T-helper 17 cell (primary cell): Measurements from ENCODE around the gene ILF3. TPM values are rescaled to one million over a fixed set of nuclear protein-coding genes. Genes with fewer than 3 reads are reported as not detected.
A peak's percentile ranks its signal among the peaks of the same experiment; 100 is the strongest.

ENCODE experiments used
- ATAC-seq: fragments of 150-1000 bp; cut with Tn5 transposase; 2 replicates; pipeline ENCODE4 v1.10.0; 2021; ENCODE audit warnings: mild to moderate bottlenecking, moderate library complexity
- DNase-seq, 3 donors: peaks; one replicate each; pipeline versions ENCODE4 v3.0.0 to v3.0.0-alpha.2; 2020 to 2021
- H3K9me3 ChIP-seq: one replicate; pipeline ENCODE4 v1.7.0; 2013; ENCODE audit warnings: low read length, mild to moderate bottlenecking; ENCODE audit not compliant: control insufficient read depth, poor library complexity, severe bottlenecking
- H3K27ac Mint-ChIP-seq: one replicate; pipeline ENCODE4 v1.8.0; 2022; ENCODE audit warnings: mild to moderate bottlenecking, moderate library complexity, mixed read lengths
- H3K27me3 Mint-ChIP-seq: one replicate; pipeline ENCODE4 v1.8.0; 2022; ENCODE audit warnings: mixed read lengths
- H3K36me3 Mint-ChIP-seq: one replicate; pipeline ENCODE4 v1.8.0; 2022; ENCODE audit warnings: low read depth, mixed read lengths
- H3K4me1 Mint-ChIP-seq: one replicate; pipeline ENCODE4 v1.8.0; 2022; ENCODE audit warnings: mild to moderate bottlenecking, mixed read lengths
- H3K4me3 Mint-ChIP-seq: one replicate; pipeline ENCODE4 v1.8.0; 2022; ENCODE audit warnings: mild to moderate bottlenecking, moderate library complexity, mixed read lengths
- total RNA-seq, 4 donors: library from RNA in 2 of 4; stranded (reverse) in 2 of 4; gene quantifications; one replicate each; pipeline ENCODE4 v1.2.3 and lab custom pipeline; 2022 to 2026

Gene ILF3
- total RNA-seq, 2 donors from 2014 or later = 428 to 456 TPM

GRCh38 chr19:10724573-10725071 lies 70.5 kb downstream of the ILF3 start:
- H3K27ac Mint-ChIP-seq = peak overlapping the region; percentile 72
- no peaks in the 10 kb centered on the region for H3K27me3 Mint-ChIP-seq
- H3K9me3 ChIP-seq = no peaks in the 10 kb centered on the region
- peaks cover 41% of the 10 kb centered on the region for H3K4me1 Mint-ChIP-seq
- no peaks in the 10 kb centered on the region for H3K36me3 Mint-ChIP-seq
- H3K4me3 Mint-ChIP-seq = no peak overlapping the region
- ATAC-seq (no peak), DNase-seq (no peak)

GRCh38 chr19:10725415-10725814 lies 71.3 kb downstream of the ILF3 start:
- H3K27ac Mint-ChIP-seq = peak overlapping the region; percentile 72
- no peaks in the 10 kb centered on the region for H3K9me3 ChIP-seq
- H3K27me3 Mint-ChIP-seq = no peaks in the 10 kb centered on the region
- no peak overlapping the region for H3K4me3 Mint-ChIP-seq
- DNase-seq (no peak), ATAC-seq (no peak)
- no peaks in the 10 kb centered on the region for H3K36me3 Mint-ChIP-seq
- peaks cover 45% of the 10 kb centered on the region for H3K4me1 Mint-ChIP-seq

GRCh38 chr19:10726268-10726667 lies 72.1 kb downstream of the ILF3 start:
- Mint-ChIP-seq H3K4me3 (no peak overlapping the region), H3K27ac (peak overlapping the region; percentile 91), H3K4me1 (peaks cover 42% of the 10 kb centered on the region), H3K36me3 (no peaks in the 10 kb centered on the region), H3K27me3 (no peaks in the 10 kb centered on the region)
- no peak for DNase-seq
- no peak for ATAC-seq
- H3K9me3 ChIP-seq = no peaks in the 10 kb centered on the region

- Mint-ChIP-seq H3K4me1 (peaks cover 45% of the 10 kb centered on the region), H3K27ac (peak overlapping the region; percentile 91), H3K27me3 (no peaks in the 10 kb centered on the region), H3K4me3 (peak overlapping the region; percentile 53), H3K36me3 (no peaks in the 10 kb centered on the region)
- H3K9me3 ChIP-seq = no peaks in the 10 kb centered on the region
- DNase-seq (no peak), ATAC-seq (no peak)
Measured at GRCh38 chr19:10727685-10728201, 73.6 kb downstream of the ILF3 start.

- ATAC-seq (no peak), DNase-seq (no peak)
- H3K4me1 Mint-ChIP-seq = peaks cover 36% of the 10 kb centered on the region
- peak overlapping the region; percentile 87 for H3K27ac Mint-ChIP-seq
- H3K4me3 Mint-ChIP-seq = peak overlapping the region; percentile 63
- H3K36me3 Mint-ChIP-seq = no peaks in the 10 kb centered on the region
- no peaks in the 10 kb centered on the region for H3K27me3 Mint-ChIP-seq
- H3K9me3 ChIP-seq = no peaks in the 10 kb centered on the region
Measured at GRCh38 chr19:10729411-10729810, 75.3 kb downstream of the ILF3 start.

- Mint-ChIP-seq H3K4me3 (peak overlapping the region; percentile 80), H3K36me3 (no peaks in the 10 kb centered on the region)
- ATAC-seq = no peak
Measured at GRCh38 chr19:10730932-10731331, 76.8 kb downstream of the ILF3 start.

GRCh38 chr19:10735741-10736140 lies 81.6 kb downstream of the ILF3 start:
- Mint-ChIP-seq H3K27ac (peak overlapping the region; percentile 74), H3K4me1 (peaks cover 29% of the 10 kb centered on the region)

More at GRCh38 chr19:10730932-10731331, 76.8 kb downstream of the ILF3 start:
- H3K9me3 ChIP-seq = no peaks in the 10 kb centered on the region
- Mint-ChIP-seq H3K27me3 (no peaks in the 10 kb centered on the region), H3K4me1 (peaks cover 36% of the 10 kb centered on the region), H3K27ac (peak overlapping the region; percentile 100)
- DNase-seq = no peak

GRCh38 chr19:10736189-10736588 lies 82.0 kb downstream of the ILF3 start:
- Mint-ChIP-seq H3K27me3 (no peaks in the 10 kb centered on the region), H3K4me1 (peaks cover 31% of the 10 kb centered on the region), H3K4me3 (peak overlapping the region; percentile 43), H3K27ac (no peak overlapping the region), H3K36me3 (peaks cover 5% of the 10 kb centered on the region)
- ATAC-seq = no peak
- no peaks in the 10 kb centered on the region for H3K9me3 ChIP-seq
- no peak for DNase-seq

More at GRCh38 chr19:10735741-10736140, 81.6 kb downstream of the ILF3 start:
- Mint-ChIP-seq H3K36me3 (peaks cover 3% of the 10 kb centered on the region), H3K4me3 (no peak overlapping the region), H3K27me3 (no peaks in the 10 kb centered on the region)
- no peaks in the 10 kb centered on the region for H3K9me3 ChIP-seq
- ATAC-seq (no peak), DNase-seq (no peak)

GRCh38 chr19:10736916-10737551 lies 82.9 kb downstream of the ILF3 start:
- ATAC-seq (no peak), DNase-seq (no peak)
- no peaks in the 10 kb centered on the region for H3K9me3 ChIP-seq
- Mint-ChIP-seq H3K36me3 (peaks cover 5% of the 10 kb centered on the region), H3K27ac (peak overlapping the region; percentile 62), H3K4me1 (peaks cover 30% of the 10 kb centered on the region), H3K4me3 (no peak overlapping the region), H3K27me3 (no peaks in the 10 kb centered on the region)

- Mint-ChIP-seq H3K27me3 (no peaks in the 10 kb centered on the region), H3K4me1 (peaks cover 33% of the 10 kb centered on the region), H3K4me3 (no peak overlapping the region), H3K27ac (peak overlapping the region; percentile 62), H3K36me3 (peaks cover 5% of the 10 kb centered on the region)
- DNase-seq (no peak), ATAC-seq (peak; percentile 33)
- H3K9me3 ChIP-seq = no peaks in the 10 kb centered on the region
Measured at GRCh38 chr19:10737722-10738121, 83.6 kb downstream of the ILF3 start.

- Mint-ChIP-seq H3K36me3 (peaks cover 5% of the 10 kb centered on the region), H3K27me3 (no peaks in the 10 kb centered on the region), H3K27ac (peak overlapping the region; percentile 46), H3K4me3 (no peak overlapping the region), H3K4me1 (peaks cover 37% of the 10 kb centered on the region)
- H3K9me3 ChIP-seq = no peaks in the 10 kb centered on the region
- ATAC-seq (no peak), DNase-seq (no peak)
Measured at GRCh38 chr19:10740798-10741197, 86.7 kb downstream of the ILF3 start.
